ENCODE data around the gene DNAJB13. TPM values are rescaled to one million over a fixed set of nuclear protein-coding genes. Genes with fewer than 3 reads are reported as not detected.
"Not testable (repeated sequence)": the region's sequence is repeated elsewhere in the genome, so short reads cannot be mapped to it uniquely, and the experiment has no call there.

The DNAJB13 gene
- total RNA-seq, 6 experiments from 2014 or later: not detected

- Histone ChIP-seq H3K4me1 (peaks cover 0 to 5% (median 0%) of the 10 kb centered on the region in 4 donors), H3K36me3 (no peaks in the 10 kb centered on the region), H3K27me3 (no peaks in the 10 kb centered on the region), H3K9me3 (no peaks in the 10 kb centered on the region), H3K4me3 (peak overlapping the region; percentile 40 to 60 (median 56)), H3K27ac (peak overlapping the region; percentile 62 to 72 (median 71))
- WGBS (ENCODE audit: insufficient coverage, low coverage, low lambda C conversion rate, missing lambda C conversion rate): 28% methylated on average over 6 of the region's 56 CpGs
- peak; percentile 89 to 93 (median 92) for ATAC-seq
- intact Hi-C loops (cut with DNase I): no loop called here
- peak; percentile 50 for TF ChIP-seq POLR2A (IDR thresholded peaks at IDR 0.05)
- TF ChIP-seq CTCF (IDR thresholded peaks at IDR 0.05): no peak
- DNase-seq: peak; percentile 87 to 94 (median 91)
Measured at GRCh38 chr11:73982990-73983740, 32.3 kb downstream of the DNAJB13 start.

DNA sequence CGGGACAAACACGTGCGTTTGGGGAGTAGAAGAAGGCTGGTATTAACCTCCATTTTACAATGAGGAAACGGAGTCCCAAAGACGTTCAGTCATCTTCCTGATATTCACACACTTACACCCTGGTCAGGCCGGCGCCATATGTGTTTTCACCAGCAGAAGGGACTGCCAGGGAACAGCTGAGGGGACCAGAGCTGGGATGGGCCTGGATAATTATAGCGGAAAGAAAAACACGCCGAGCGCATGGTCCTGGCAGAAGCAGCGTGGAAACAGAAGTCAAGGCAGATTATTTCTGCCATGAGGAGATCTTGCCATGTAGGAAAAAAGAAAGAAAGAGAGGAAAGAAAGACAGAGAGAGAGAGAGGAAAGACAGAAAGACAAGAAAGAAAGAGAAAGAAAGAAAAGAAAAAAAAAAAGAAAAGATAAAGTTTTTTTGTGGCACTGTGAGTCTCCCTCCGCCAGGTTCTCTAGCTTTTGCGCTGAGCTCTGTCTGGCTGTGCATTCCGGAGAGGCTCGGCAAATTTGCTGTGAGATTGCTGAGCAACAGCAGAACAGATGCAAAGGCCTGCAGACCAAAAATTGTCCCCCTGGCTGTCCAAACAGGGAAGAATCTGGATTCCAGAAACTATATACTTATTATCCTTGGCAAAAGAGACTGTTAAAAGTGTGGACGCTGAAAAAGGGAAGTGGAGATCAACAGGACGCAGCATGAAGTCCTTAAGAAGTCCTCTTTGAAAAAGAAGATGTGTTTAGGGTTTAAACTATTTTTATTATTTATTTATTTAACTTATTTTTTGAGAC, 33.1 kb downstream of the DNAJB13 start:
- Histone ChIP-seq H3K9me3 (no peaks in the 10 kb centered on the region), H3K4me1 (peaks cover 0 to 5% (median 0%) of the 10 kb centered on the region in 4 donors), H3K36me3 (no peaks in the 10 kb centered on the region), H3K27me3 (no peaks in the 10 kb centered on the region), H3K27ac (peak overlapping the region in 2 of 3 donors; percentile 71 to 72), H3K4me3 (peak overlapping the region; percentile 40 to 60 (median 56))
- TF ChIP-seq POLR2A (IDR thresholded peaks at IDR 0.05) (no peak), CTCF (IDR thresholded peaks at IDR 0.05) (no peak)
- intact Hi-C loops (cut with DNase I): no loop called here
- DNase-seq: peak in 1 of 3 donors; percentile 42
- 67% methylated on average over 18 of the region's 18 CpGs for WGBS (ENCODE audit: insufficient coverage, low coverage, low lambda C conversion rate, missing lambda C conversion rate)
- ATAC-seq: no peak

DNA sequence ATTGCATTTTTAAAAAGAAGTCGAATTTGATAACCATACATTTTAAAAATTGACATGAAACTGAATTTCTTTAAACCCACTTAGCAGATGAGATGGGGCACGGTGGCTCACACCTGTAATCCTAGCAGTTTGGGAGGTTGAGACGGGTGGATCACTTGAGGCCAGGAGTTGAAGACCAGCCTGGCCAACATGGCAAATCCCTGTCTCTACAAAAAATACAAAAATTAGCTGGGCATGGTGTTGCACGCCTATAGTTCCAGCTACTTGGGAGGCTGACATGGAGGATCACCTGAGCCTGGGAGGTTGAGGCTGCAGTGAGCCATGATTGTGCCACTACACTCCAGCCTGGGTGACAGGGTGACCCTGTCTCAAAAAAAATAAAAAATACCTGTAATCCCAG, 34.8 kb downstream of the DNAJB13 start:
- H3K4me1 ChIP-seq; H3K27me3 ChIP-seq; H3K27ac ChIP-seq; H3K4me3 ChIP-seq; H3K36me3 ChIP-seq; intact Hi-C loops (cut with DNase I); H3K9me3 ChIP-seq; ATAC-seq: not testable (repeated sequence)
- peak in 1 of 3 donors; percentile 1 for DNase-seq
- WGBS (ENCODE audit: insufficient coverage, low coverage, low lambda C conversion rate, missing lambda C conversion rate): 88% methylated on average over 3 of the region's 4 CpGs

DNA sequence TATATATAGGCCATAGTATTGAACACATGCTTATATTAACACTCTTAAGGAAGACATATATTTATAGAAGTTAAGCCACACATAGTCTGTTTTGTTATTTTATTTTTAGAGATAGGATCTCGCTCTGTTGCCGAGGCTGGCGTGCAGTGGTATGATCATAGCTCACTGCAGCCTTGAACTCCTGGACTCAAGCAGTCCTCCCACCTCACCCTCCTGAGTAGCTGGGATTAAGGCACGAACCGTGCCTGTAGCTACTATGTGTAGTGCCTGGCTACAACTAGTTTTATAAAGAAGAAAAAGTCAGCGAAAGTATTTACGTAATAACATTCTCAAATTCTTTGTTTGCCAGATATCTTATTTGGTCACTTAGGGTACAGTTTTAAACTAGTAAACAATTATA, 37.4 kb downstream of the DNAJB13 start:
- TF ChIP-seq POLR2A (IDR thresholded peaks at IDR 0.05) (no peak), CTCF (IDR thresholded peaks at IDR 0.05) (no peak)
- DNase-seq (peak in 1 of 3 donors; percentile 2), ATAC-seq (no peak)
- H3K27ac ChIP-seq: no peak overlapping the region
- H3K9me3 ChIP-seq: no peaks in the 10 kb centered on the region
- WGBS (ENCODE audit: insufficient coverage, low coverage, low lambda C conversion rate, missing lambda C conversion rate): 71% methylated on average over 7 of the region's 7 CpGs
- H3K36me3 ChIP-seq: no peaks in the 10 kb centered on the region
- intact Hi-C loops (cut with DNase I): no loop called here
- no peak overlapping the region for H3K4me3 ChIP-seq
- no peaks in the 10 kb centered on the region for H3K27me3 ChIP-seq
- H3K4me1 ChIP-seq: no peaks in the 10 kb centered on the region

- 81% methylated on average over 6 of the region's 6 CpGs for WGBS (ENCODE audit: insufficient coverage, low coverage, low lambda C conversion rate, missing lambda C conversion rate)
- no peak for DNase-seq
- peak in 2 of 4 donors; percentile 20 to 22 for TF ChIP-seq CTCF (IDR thresholded peaks at IDR 0.05)
- no peak for TF ChIP-seq POLR2A (IDR thresholded peaks at IDR 0.05)
- no peak overlapping the region for H3K27ac ChIP-seq
- H3K4me1 ChIP-seq: no peaks in the 10 kb centered on the region
- ATAC-seq: no peak
- no peaks in the 10 kb centered on the region for H3K36me3 ChIP-seq
- no peak overlapping the region for H3K4me3 ChIP-seq
- H3K27me3 ChIP-seq: no peaks in the 10 kb centered on the region
- intact Hi-C loops (cut with DNase I): no loop called here
- H3K9me3 ChIP-seq: no peaks in the 10 kb centered on the region
Measured at GRCh38 chr11:73989156-73989555, 38.3 kb downstream of the DNAJB13 start.

Measured in right lobe of liver (tissue), 6 donors.